HG03039 (cell line): ENCODE results near the gene RASGEF1C.

Experiments used
- ATAC-seq: cut with Tn5 transposase; IDR thresholded peaks from one replicate; pipeline ENCODE4 v1.9.1; 2021; ENCODE audit warnings: mild to moderate bottlenecking, moderate library complexity; ENCODE audit not compliant: unreplicated experiment

The RASGEF1C gene

GRCh38 chr5:180209137-180209581, at the start of gene RASGEF1C:
RASGEF1C (minus strand) TSS chr5:180209211; CDS start chr5:180138052, 71,159 bp downstream.
- no peak for ATAC-seq

GRCh38 chr5:180253036-180253824, 44.2 kb upstream of the RASGEF1C start:
- ATAC-seq, result no peak

GRCh38 chr5:180251887-180252286, 42.9 kb upstream of the RASGEF1C start:
- no peak for ATAC-seq

GRCh38 chr5:180251141-180251540, 42.1 kb upstream of the RASGEF1C start:
- ATAC-seq, result no peak

GRCh38 chr5:180250329-180250728, 41.3 kb upstream of the RASGEF1C start:
- no peak for ATAC-seq

GRCh38 chr5:180241600-180241999, 32.6 kb upstream of the RASGEF1C start:
- no peak for ATAC-seq

GRCh38 chr5:180238631-180239030, 29.6 kb upstream of the RASGEF1C start:
- no peak for ATAC-seq

- no peak for ATAC-seq
These were observed 26.8 kb upstream of the RASGEF1C start for GRCh38 chr5:180235846-180236245.

GRCh38 chr5:180235077-180235476, 26.1 kb upstream of the RASGEF1C start:
- ATAC-seq, result no peak

- ATAC-seq, result no peak
These were observed 25.3 kb upstream of the RASGEF1C start for GRCh38 chr5:180234271-180234670.

GRCh38 chr5:180233729-180234128, 24.7 kb upstream of the RASGEF1C start:
- ATAC-seq, result no peak

GRCh38 chr5:180230017-180230416, 21.0 kb upstream of the RASGEF1C start:
- no peak for ATAC-seq

GRCh38 chr5:180222056-180222455, 13.0 kb upstream of the RASGEF1C start:
- ATAC-seq, result no peak

- no peak for ATAC-seq
These were observed 8.8 kb upstream of the RASGEF1C start for GRCh38 chr5:180217797-180218196.

- ATAC-seq, result no peak
These were observed 7.7 kb upstream of the RASGEF1C start for GRCh38 chr5:180216646-180217171.

- no peak for ATAC-seq
These were observed 7.0 kb upstream of the RASGEF1C start for GRCh38 chr5:180215783-180216630.

GRCh38 chr5:180214870-180215770, 6.1 kb upstream of the RASGEF1C start:
- ATAC-seq, result no peak

- no peak for ATAC-seq
These were observed 4.7 kb upstream of the RASGEF1C start for GRCh38 chr5:180213657-180214207.

GRCh38 chr5:180213256-180213600, 4.2 kb upstream of the RASGEF1C start:
- ATAC-seq, result no peak
